HG03108 (cell line): ENCODE data around the gene ZNF423.
"Not testable (repeated sequence)": the region's sequence is repeated elsewhere in the genome, so short reads cannot be mapped to it uniquely, and the experiment has no call there.

ENCODE experiments used
- ATAC-seq: cut with Tn5 transposase; IDR thresholded peaks from one replicate; pipeline ENCODE4 v1.9.1; 2021; ENCODE audit warnings: moderate library complexity; ENCODE audit not compliant: unreplicated experiment

The ZNF423 gene

DNA sequence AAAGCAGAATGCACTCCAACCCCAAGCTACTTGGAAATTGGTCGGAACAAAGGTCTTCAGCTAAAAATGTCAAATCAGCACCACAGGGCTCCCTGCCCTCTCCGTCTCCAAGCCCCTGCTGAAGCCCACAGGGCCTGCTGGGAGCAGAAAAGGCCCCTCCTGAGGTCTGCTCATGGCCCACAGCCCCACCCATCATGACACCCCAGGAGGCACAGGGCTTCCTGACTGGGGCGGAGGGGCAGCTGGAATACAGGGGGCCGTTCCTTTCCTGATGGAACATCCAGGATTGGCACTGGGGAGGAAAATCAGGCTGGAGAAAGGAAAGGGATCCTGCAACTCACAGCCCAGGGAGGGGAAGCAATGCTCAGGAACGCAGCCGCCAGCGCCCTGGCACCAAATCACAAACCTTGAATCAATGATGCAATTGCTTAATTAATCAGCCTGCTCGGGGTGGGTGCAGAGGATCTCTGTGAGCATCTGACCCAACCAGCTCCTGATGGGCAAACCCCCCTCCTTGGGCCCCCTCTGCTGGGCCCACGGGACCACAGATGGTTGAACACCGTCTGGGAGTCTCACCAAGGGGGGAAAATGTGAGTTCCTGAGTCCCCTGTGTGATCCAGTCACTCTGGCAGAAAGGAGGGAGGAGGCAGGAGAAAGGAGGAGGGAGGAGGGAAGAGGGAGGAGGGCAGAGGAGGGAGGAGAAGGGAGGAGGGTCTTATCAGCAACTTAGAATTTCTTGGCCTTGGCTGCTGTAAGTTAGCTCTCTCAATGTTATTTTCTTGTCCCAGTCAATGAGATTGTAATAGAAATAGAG, 155.5 kb downstream of the ZNF423 start:
- no peak for ATAC-seq

GRCh38 chr16:49699841-49700175, 156.1 kb downstream of the ZNF423 start:
- no peak for ATAC-seq

GRCh38 chr16:49698931-49699840, 156.7 kb downstream of the ZNF423 start:
- no peak for ATAC-seq

DNA sequence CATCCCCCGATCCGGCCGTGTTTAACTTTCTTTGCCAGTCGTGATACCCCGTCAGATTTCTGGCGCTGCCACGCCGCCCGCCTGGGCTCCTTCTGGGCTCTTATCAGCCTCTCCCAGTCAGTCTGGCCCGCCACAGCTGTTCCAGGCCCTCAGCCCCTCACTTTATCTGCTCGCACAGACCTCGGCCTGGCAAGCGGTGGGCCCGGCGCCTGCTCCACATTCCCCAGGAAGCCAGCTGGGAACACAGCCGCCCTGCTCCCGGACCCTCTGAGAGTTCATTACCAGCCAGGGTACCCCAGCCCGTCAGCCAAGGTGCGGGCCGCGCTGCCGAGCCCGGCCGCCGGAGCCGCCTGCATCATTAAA, 157.5 kb downstream of the ZNF423 start:
- no peak for ATAC-seq

DNA sequence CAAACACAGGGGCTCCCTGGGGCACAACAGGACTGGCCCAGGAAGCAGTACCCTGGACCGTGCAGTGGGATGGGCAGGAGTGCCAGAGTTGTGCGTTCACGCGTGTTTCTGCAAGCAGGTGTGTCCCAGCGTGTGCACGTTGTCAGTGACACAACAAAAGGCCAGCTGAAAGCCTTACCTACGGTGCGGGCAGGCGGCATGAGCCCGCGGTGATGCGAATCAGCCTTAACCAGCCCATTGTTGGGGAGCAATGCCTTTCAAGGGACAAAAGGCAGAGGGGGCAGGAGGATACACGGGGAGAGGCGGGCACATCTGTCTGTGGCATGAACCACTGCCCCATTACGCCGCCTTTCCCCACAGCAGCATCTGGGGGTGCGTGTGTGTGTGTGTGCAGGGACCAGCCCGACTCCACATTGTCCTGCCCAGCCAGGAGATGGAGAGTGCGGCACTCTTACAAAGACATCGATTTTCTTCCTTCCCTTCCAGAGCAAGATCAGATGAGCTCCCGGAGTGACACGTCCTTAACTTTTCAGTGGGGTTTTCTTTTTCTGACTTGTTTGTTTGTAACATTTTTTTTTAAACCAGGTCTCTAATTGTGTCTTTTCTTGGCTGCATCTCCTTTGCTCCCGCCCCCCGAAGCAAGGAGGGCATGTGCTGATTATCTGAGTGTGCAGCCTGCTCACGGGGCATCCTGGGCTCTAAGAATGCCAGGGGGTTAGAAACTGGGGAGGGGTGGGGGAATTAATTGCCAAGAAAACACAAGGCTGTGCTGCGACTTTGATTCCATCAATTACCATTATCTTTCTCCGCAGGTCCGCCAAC, 158.1 kb downstream of the ZNF423 start:
- no peak for ATAC-seq

DNA sequence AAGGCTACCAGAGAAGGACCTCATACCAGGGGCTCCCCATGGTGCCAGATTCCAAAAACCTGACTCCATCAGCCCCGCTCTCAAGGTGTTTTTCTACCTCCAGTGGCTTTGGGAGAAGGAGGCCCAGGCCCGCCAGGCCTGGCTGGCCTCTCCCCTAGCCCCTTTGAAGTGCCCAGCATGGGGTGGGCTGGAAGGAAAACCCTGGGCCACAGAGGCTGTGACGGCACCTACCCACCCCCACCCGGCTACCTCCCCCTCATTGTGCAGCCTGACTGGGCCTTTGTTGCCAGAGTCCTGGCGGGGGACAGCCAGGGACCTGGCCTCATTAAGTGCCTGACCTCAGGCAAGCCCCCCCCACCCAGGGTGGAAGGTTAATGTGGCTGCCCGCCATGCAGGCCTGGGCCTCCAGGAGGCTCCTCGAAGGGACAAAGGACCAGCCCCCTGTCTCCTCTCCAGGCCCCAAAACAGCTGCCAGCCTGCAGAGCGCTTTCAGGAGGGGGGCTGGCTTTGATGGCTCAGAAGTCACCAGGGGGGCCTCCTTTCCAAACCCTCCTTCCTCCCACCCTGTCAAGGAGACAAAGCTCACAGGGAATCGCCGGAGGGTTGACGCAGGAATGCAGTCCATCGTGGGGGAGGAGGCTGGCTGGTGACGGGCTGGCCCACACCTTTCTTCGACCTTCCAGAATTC, 159.4 kb downstream of the ZNF423 start:
- no peak for ATAC-seq

- no peak for ATAC-seq
These were observed 160.0 kb downstream of the ZNF423 start for GRCh38 chr16:49695782-49696413.

DNA sequence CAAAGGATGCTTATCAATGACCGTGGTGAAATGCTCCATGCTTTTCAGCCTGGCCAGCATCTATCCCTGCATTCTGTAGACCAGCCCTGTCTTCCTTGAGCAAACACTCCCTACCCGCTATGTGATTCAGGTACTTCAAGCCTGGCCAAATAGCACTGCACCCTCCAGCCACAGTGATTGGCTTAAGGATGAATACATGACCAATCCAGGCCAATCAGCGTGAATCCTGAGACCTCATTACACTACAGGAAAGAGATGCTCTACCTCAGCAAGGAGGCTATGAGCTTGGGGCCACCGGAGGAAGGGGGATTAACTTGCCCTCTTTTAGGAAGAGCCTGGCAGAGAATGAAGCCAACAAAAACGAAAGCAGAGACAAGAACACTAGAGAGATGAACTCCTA, 162.5 kb downstream of the ZNF423 start:
- no peak for ATAC-seq

GRCh38 chr16:49690778-49691177, 165.1 kb downstream of the ZNF423 start:
- ATAC-seq, result no peak

DNA sequence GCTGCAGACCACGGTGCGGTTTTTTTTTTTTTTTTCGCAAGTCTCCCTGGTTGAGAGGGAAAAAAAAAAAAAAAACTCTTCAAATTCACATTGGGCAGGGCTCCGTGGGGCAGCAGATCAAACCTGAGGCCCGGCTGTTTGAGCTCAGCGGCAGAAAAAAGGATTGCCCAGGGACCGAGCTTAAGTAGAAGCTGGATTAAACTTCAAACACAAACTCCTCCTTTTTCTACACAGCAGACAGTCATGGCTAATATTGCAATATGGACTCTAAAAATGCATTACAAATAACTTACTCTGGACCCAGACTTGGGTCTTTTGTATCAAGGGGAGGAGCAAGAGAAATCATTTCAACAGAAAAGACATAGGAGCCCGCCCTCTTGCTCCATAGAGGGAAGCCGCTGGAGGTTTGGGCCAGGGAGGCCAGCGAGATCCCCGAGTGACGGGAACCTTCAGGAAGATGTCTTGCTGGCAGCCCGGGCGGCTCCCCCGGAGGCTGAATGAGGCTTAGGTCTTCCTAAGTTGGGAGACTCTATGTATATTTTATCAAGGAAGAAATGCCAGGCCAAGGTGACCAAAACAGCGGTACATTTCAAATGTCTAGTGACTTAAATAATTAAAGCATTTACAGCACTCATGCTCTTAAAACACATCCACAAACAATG, 167.7 kb downstream of the ZNF423 start:
- no peak for ATAC-seq

DNA sequence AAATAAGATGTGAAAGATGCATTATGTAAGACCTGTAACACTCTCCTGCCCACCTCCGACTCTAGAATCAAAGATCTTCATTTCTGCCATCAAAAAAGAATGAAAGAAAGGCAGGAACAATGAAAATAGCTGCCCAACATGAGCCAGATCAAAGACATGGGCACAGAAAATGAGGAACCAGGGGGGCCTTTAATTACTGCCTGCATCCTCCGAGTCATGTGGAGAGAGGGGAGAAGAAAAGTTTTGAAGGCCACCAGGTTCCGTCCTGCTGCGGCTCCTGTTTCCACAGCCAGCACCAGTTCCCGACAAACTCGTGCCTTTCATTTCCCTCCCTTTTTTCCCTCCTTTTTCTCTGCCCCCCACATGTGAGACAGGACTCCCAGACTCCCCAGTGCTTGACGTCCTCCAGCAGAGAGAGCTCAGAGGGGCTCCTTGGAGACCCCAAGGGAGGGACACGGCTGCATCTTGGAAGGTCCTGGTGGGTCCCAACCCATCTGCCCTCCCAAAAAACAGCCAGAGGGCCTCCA, 168.4 kb downstream of the ZNF423 start:
- ATAC-seq, result no peak

- ATAC-seq, result no peak
These were observed 171.2 kb downstream of the ZNF423 start for GRCh38 chr16:49684696-49685095.

DNA sequence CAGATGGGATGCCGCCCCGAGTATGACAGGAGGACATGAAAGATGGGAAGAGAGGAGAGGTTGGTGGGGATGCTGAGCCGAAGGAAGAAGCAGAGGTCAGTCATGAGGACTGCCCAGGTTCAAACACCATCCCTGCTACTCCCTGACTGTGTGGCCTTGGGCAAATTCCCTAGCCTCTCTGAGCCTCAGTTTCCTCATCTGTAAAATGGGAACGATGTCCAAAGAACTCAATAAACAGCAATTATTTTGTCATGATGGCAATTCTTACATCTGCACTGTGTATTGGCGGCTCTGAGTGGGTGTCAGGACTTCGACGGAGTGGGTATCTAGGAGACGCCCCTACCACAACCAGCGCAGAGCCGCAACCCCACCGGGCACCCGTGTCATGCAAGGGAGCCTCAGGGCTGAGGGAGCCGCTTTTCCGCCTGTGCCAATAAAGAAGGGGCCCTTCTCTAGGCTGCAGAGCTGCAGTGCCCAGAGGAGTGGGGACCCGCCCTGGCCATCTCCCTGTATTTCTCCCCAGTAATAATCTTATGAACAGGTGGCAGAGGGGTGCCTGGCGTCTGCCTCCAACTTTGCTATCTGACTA, 173.2 kb downstream of the ZNF423 start:
- ATAC-seq, result no peak

- no peak for ATAC-seq
These were observed 174.6 kb downstream of the ZNF423 start for GRCh38 chr16:49681217-49681883.

DNA sequence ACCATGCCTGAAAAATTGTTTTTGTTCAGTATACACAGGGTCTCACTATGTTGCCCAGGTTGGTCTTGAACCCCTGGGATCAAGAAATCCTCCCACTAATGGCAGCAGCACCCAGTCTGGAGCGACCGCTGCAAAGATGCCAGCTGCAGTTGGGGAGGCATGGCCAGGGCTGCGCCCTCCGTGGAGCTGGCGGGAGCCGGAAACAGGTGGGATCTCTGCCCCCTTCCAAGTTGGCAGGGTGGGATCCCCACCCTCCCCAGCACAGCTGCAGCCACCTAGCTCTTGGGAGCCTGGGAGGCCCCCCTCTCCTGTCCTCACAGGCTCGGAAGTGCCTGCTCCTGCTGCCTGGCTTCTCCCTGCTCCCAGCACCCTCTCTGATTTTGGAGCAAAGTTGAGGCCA, 176.8 kb downstream of the ZNF423 start:
- ATAC-seq, result no peak

GRCh38 chr16:49677661-49678060, 178.3 kb downstream of the ZNF423 start:
- ATAC-seq, result not testable (repeated sequence)

GRCh38 chr16:49675413-49675812, 180.5 kb downstream of the ZNF423 start:
- no peak for ATAC-seq

DNA sequence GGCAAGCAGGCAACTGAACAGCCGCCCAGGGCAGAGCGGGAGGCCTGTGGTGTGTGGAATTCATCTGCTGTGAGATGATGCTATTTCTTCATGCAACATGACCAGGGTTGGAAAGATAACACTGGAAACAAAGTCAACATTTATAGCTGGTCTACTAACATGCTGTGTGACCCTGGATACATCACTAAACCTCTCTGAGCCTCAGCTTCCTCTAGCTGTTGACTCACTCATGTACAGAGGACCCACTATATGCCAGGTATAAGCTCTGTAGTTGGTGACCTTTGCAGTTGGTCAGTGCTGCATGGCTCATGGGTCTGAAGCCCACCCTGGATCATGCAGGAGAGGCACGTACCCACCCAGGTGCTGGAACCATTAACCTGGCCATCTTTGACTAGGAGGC, 180.9 kb downstream of the ZNF423 start:
- ATAC-seq, result no peak
